SKM-1 (cell line): Measurements from ENCODE around the gene DNASE2B.
A peak's percentile ranks its signal among the peaks of the same experiment; 100 is the strongest.

Experiments
- DNase-seq: peaks from one replicate; lab custom pipeline; 2025; ENCODE audit not compliant: unreplicated experiment; lab: John Stamatoyannopoulos, UW

DNASE2B gene

DNA sequence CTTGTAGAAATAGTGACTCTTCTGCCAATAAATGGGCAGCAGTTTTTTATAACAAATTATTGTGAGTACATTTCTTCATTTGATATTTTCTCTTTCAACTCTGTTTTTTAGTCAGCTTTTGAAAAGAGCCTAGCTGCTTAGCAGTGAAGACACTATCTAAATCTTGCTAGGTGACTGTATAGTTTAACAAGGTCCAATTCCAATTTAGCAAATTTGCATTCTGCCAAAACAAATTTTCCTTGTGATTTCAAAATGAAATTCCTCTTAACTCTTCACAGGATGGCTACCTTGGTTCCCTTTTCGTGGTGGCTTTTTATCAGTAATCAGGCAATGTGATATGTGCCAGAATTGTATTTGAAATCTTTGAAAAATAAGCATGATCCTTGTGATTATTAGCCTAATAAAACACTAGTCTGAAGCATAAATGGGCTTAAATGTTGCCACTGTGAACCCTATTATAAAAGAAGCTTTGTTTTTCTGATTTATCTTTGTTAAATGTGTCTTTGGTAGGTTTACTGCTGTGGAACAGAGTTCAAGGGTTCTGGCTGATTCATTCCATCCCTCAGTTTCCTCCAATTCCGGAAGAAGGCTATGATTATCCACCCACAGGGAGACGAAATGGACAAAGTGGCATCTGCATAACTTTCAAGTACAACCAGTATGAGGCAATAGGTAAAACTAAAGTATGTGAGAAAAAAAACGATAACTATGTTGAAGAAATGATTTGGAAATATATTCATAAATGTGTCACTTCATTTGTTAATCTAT, 12.2 kb downstream of the DNASE2B start:
- DNase-seq = no peak

DNA sequence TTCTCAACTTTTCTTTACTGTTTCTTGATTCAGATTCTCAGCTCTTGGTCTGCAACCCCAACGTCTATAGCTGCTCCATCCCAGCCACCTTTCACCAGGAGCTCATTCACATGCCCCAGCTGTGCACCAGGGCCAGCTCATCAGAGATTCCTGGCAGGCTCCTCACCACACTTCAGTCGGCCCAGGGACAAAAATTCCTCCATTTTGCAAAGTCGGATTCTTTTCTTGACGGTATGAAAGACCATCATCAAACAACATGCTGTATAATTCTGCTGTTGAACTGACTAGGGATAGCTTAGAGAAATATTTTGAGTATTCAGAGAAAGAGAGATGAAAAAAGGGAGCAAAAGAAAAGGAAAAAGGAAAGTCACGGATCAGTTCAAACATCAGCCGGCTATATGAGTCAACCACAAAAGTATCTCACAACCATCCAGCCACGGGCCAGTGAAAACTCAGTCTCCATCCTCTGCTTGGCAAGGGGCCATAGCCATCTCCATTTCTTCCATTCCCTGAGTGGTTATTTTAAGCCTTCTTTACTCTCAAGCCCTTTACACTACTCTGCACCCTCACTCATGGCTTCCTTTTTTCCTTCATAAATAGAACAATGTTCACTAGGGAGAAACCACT, 14.1 kb downstream of the DNASE2B start:
- no peak for DNase-seq

GRCh38 chr1:84415396-84415795, 17.1 kb downstream of the DNASE2B start:
- DNase-seq = no peak

DNA sequence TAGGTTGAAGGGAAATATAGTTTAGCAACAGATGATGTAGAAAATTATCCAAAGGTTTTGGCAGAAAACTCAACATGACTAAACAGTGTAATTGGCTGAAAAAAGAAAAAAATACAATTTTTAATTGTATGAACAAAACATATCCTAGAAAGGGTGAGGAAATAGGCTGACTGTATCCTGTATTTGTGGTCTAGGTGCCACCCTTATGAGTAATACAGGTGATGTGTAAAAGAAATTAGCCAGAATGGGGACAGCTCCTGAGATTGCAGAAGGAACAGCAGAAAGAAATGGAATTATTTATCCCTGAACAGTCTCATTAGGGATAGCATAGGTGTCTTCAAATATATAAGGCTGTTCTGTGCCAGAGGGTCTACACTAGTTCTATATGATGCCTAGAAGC, 24.6 kb downstream of the DNASE2B start:
- DNase-seq = no peak

DNA sequence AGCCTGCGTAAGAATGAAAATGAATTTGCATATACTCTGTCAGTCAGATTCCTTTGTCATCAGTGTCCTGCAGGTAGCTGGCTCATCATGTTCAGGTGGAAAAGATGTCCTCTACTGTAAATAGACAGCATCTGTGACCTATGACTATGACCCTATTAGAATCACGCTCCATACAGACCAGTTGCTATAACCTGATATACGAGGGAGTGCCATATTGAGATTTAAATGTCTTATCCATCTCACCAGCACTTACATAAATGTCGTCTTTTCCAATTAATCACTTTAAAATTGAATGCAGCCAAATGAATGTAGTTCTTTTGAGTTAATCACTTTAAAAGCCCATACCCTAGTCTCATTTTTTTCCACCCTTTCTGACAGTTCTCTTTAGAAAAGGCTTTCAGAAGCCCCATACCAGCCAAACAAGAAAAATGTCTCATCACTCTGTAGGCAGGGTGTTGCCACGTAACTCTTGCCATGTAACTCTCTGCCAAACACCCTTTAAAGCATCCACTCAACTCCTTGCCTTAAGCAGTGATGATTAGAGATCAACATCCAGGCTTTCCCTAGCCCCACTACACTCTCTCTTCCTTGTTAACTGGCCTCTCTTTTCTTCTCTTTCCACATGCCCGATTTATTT, 26.3 kb downstream of the DNASE2B start:
- DNase-seq = no peak

DNA sequence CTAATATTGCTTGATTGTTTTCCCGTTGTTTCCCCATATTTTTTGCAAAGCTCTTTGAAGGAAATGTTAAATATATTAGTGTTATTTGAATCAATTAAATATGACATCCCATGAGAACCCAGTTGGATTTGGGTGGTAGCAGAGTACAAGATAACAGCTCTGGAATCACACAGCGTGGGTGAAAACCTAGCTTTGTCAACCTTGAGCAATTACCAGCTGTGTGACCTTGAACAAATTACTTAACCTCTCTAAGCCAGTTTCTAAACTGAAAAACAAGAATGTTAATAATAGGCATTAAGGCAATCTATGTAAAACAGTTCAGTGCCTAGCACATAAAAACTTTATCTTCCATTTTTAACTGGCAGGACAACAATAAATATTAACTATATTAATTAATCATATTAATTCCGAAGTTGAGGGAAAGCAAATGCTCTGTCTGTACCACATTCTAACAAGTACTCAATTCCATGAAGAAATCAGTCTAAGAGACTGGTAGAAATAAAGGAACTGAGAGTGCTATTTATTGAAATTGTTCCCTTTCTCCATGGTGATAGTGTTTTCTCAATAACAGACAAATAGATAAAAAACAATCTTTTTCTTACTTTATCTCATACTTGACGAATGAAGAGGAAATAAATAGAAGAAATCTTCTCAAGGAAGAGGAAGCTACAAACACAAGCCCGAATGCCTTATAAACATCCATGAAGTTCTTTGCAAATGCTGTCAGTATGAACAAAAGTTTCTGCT, 27.0 kb downstream of the DNASE2B start:
- no peak for DNase-seq

- DNase-seq = no peak
Measured at GRCh38 chr1:84426376-84426775, 28.1 kb downstream of the DNASE2B start.

DNA sequence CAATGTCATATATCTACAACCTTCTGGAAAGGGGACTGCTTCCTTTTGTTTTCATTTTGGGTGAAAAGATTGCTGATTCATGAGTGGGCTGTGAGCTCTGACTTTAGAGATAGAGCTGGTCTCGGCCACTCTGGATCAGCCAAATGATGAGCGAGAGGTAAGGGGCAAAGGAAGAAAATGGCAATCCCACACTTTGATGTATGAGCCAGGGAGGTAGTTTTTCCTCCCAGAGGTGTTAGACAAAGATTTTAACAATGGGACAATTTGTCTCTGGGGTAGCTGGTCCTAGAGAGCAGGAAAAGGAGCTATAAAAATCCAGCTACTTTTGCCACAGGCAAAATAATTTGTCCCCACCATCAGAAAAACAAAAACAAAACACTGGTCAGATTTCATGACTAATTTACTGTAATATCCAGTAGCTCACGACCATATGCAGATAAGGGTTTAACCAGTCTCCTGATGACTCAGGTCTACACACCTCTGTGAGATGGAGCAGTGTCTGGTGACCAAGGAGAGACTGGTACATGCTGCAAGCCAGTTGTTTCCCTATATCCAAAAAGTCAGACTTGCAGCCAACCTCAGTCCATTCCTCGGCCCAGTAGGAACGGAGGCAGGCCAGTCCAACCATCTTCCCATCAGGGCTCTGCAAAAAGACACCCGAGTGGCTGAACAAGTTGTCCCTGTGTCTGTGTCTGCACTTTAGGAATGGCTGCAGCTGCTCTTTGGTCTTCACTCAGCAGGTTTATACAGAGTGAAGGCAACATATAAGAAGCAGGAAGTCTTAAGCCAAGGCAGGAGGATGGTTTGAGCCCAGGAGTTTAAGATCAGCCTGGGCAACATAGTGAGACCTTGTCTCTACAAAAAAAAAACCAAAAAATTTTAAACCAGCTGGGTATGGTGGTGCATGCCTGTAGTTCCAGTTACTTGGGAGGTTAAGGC, 29.2 kb downstream of the DNASE2B start:
- DNase-seq = no peak

DNA sequence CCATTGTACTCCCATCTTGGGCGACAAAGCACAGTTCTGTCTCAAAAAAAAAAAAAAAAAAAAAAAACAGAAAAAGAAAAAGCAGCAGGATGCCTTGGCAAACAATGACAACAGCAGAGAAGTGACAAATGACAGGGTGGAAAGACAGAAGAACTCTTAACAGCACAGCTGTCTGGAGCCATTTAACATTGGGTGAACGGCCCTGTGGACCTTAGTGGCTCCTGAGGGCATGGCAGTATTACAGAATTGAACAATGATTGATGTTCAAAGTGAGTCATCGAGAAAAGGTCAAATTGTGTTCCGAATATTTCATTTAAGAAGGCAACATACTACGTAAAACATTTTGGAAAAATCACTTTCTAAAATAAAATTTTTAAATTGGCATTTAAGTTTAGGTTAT, 30.0 kb downstream of the DNASE2B start:
- no peak for DNase-seq

GRCh38 chr1:84429231-84429630, 30.9 kb downstream of the DNASE2B start:
- no peak for DNase-seq

- DNase-seq = no peak
Measured at GRCh38 chr1:84430546-84430945, 32.3 kb downstream of the DNASE2B start.

DNA sequence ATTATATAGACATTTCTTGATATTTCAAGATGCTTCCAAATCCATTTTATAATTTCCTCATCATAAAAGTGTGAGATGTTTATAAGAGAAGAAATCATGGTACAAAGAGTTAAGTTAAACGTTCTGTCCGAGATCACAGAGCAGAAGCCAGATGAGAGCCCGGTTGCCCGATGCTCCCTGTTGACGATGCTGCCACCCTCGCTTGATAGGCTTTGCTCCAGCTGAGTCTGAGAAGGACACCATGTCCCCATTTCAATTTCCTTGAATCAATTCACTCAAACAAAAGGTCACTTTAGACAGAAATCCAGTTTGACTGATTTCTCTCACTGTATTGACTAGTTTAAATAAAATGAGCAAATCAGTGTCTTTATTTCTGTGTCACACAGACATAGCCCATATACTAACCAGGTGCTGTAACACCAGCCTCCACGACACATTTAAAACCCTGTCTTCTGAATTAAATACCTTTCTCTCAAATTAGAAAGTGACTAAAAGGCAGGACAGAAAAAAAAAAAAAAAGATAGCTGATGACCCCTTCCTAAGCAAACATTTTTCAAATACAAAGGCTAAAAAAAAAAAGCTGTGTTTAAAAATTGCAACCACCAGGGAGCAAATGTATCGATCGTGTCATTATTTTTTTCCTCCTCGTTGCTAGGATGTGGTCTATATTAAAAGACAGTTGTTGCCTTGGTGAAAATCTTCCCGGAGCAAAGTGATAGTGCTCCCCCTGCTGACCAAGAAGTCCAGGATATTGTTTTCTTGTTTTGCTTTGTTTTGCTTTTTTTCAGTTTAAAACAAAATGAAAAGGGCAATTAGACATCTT, 35.2 kb downstream of the DNASE2B start:
- peak; percentile 67 for DNase-seq

- no peak for DNase-seq
Measured at GRCh38 chr1:84434081-84434769, 35.9 kb downstream of the DNASE2B start.

DNA sequence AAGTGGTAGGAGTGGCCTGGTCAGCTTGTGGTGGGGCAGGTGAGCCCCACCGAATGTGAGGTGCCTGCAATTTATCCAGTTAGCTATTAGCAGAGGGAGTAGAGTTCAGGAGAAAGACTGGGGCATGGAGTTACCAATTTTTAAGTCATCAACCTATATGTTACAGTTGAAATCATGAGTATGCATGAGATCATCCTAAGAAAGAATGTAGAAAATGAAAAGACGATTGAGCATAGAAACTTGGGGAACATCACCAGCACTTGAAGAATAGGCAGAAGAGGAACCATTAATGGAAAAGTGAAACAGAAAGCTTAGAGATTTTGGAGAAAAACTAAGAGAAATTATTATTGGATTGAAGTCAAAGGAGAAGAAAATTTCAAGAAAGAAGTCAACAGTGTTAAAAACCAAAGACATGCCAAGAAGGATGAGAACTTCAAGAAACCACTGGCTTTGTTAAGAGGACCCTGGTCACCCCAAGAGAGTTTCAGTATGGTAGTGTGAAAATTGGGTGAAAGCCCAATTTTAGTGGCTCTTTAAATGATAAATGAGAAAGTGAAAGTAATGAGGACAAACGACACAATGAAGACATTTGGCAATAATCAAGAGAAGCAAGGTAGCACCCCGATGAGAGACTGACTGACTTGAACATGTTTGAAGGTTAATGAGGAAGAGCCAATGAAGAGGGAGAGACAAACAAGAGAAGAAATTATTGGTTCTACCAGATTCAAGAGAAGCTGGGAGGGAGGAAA, 36.7 kb downstream of the DNASE2B start:
- DNase-seq = no peak

DNA sequence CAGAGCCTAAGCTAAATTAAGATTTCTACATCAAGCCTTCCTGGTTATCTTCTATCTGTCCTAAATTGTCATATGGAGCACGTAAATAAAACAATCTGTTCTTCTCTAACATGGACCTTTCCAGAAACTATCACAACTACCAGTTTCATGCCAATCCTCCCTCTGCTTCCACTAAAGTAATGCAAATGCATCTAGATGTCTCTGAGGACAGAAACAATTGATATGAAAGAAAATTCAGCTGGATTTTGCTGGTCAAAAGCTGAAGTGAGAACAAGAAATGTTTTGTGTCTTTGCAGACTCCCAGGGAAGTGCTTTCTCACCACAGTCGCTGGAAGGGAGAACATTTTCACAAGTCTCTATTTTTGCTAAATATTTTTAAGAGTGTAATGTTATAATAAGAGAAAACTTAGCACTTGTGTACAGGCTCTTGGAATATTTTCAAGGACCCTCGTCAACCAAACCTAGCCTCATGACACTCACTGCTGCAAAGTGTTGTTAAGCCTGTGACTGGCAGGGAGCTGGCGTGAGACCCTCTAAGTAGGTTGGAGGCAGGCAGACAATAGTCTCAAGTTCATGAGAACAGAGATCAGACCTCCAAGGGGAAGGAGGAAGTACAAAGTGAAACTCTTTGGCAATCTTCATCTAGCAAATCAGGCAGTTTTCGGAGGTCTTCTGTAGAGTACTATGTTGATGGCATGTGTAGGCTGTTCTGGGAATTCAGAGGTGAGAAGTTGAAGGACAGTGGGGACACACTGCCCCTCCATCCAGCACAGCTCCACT, 38.8 kb downstream of the DNASE2B start:
- DNase-seq = peak; percentile 66

GRCh38 chr1:84442256-84442655, 44.0 kb downstream of the DNASE2B start:
- peak; percentile 74 for DNase-seq
